Loucy (cell line): Measurements from ENCODE around the gene PHYHD1.

ENCODE experiments used
- H2AFZ ChIP-seq: fragments of 200-600 bp; sonication (generic); 2 replicates; pipeline ENCODE4 v1.6.0; 2016; ENCODE audit warnings: antibody characterized with exemption, mild to moderate bottlenecking, low read length, moderate library complexity
- H3F3A ChIP-seq: fragments of 200-600 bp; 2 replicates; pipeline ENCODE4 v1.6.0; 2016; ENCODE audit warnings: antibody characterized with exemption, low read depth, mild to moderate bottlenecking
- H3K27me3 ChIP-seq: fragments of 200-600 bp; sonication (generic); 2 replicates; pipeline ENCODE4 v1.6.1; 2014; ENCODE audit warnings: low read length, mild to moderate bottlenecking; ENCODE audit not compliant: insufficient read depth, poor library complexity, severe bottlenecking
- H3K36me3 ChIP-seq: fragments of 200-600 bp; sonication (generic); 2 replicates; pipeline ENCODE4 v1.6.1; 2016; ENCODE audit warnings: low read length; ENCODE audit not compliant: insufficient read depth
- H3K4me1 ChIP-seq: fragments of 200-600 bp; sonication (generic); 2 replicates; pipeline ENCODE4 v1.5.1; 2014; ENCODE audit warnings: low read length, mild to moderate bottlenecking; ENCODE audit not compliant: insufficient read depth, poor library complexity, severe bottlenecking
- H3K4me2 ChIP-seq: fragments of 200-600 bp; sonication (generic); 2 replicates; pipeline ENCODE4 v1.6.0; 2014; ENCODE audit warnings: antibody characterized with exemption, low read length, low read depth, mild to moderate bottlenecking; ENCODE audit not compliant: poor library complexity, severe bottlenecking
- H3K4me3 ChIP-seq: fragments of 200-600 bp; sonication (generic); 2 replicates; pipeline ENCODE4 v1.5.1; 2014; ENCODE audit warnings: low read length, mild to moderate bottlenecking, mixed read lengths; ENCODE audit not compliant: poor library complexity, severe bottlenecking
- H3K79me2 ChIP-seq: fragments of 200-600 bp; sonication (generic); 2 replicates; pipeline ENCODE4 v1.6.1; 2014; ENCODE audit warnings: low read length; ENCODE audit not compliant: insufficient read depth
- H3K9ac ChIP-seq: fragments of 200-600 bp; sonication (generic); 2 replicates; pipeline ENCODE4 v1.6.0; 2014; ENCODE audit warnings: mild to moderate bottlenecking, low read depth, low read length, moderate library complexity; ENCODE audit not compliant: poor library complexity, severe bottlenecking
- H3K9me2 ChIP-seq: fragments of 200-600 bp; sonication (generic); replicated peaks from 2 replicates; pipeline ENCODE4 v1.6.1; 2016; ENCODE audit warnings: low read depth, low read length, mixed read lengths
- H3K9me3 ChIP-seq: fragments of 200-600 bp; sonication (generic); 2 replicates; pipeline ENCODE4 v1.6.1; 2014; ENCODE audit warnings: mild to moderate bottlenecking, antibody characterized with exemption, low read length, low read depth; ENCODE audit not compliant: insufficient read depth
- H4K20me1 ChIP-seq: fragments of 200-600 bp; sonication (generic); 2 replicates; pipeline ENCODE4 v1.6.0; 2014; ENCODE audit warnings: antibody characterized with exemption, low read length, mild to moderate bottlenecking; ENCODE audit not compliant: insufficient read depth, poor library complexity, severe bottlenecking
- EZH2phosphoT487 ChIP-seq: fragments of 200-600 bp; IDR thresholded peaks from 2 replicates; pipeline ENCODE4 v1.6.1; 2018; ENCODE audit warnings: antibody characterized with exemption, mild to moderate bottlenecking, moderate library complexity, borderline replicate concordance
- TF ChIP-seq, protein P1 (sequence below): fragments of 200-600 bp; sonication (generic); conservative IDR thresholded peaks from 2 replicates; pipeline ENCODE4 v1.5.1; 2014; ENCODE audit warnings: mild to moderate bottlenecking, antibody characterized with exemption, low read length

The PHYHD1 gene

DNA sequence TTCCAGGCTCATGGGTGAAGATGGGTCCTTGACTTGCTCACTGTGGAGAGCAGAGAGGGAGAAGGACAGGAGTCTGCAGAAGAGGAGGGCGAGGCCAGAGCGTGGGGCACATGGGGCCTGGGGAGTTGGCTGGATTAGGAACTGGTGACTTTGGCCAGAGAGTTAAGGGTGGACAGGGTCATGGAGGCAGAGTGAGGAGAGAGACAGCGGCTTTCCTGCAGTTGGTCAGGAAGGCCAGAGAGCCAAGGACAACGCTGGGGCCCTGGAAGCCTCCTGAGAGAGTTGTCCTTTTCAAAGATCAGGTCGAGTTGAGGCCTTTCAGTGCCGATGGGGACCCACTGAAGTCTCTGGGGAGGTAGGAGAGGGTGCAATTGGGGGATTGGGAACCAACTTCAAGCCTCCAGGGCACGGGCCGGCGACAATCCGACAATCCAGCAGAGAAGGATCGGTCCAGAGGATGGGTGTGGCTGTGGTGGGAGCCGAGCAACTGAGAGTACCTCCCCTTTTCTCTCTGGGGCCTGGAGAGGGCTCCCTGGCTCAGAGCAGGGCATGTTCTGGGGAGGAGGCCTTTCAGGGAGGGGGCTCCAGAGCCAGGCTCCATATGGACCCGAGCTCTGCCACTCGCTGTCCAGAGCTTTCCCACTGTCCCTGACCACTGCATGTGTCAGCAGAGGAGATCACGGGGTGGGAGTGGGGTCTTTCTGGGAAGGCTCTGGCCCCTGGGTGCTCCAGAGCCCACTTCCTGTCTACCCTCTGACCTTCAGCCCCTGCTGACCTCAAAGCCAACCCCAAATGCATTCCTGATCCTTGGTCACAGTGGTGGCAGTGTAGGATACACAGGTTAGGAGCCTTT lies 7.5 kb upstream of the PHYHD1 start:
- TF ChIP-seq, protein P1, sequence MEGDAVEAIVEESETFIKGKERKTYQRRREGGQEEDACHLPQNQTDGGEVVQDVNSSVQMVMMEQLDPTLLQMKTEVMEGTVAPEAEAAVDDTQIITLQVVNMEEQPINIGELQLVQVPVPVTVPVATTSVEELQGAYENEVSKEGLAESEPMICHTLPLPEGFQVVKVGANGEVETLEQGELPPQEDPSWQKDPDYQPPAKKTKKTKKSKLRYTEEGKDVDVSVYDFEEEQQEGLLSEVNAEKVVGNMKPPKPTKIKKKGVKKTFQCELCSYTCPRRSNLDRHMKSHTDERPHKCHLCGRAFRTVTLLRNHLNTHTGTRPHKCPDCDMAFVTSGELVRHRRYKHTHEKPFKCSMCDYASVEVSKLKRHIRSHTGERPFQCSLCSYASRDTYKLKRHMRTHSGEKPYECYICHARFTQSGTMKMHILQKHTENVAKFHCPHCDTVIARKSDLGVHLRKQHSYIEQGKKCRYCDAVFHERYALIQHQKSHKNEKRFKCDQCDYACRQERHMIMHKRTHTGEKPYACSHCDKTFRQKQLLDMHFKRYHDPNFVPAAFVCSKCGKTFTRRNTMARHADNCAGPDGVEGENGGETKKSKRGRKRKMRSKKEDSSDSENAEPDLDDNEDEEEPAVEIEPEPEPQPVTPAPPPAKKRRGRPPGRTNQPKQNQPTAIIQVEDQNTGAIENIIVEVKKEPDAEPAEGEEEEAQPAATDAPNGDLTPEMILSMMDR, result no peak
- no peak for TF ChIP-seq EZH2phosphoT487
- Histone ChIP-seq H4K20me1 (no peaks in the 10 kb centered on the region), H3K4me3 (no peak overlapping the region), H3K36me3 (peaks cover 28% of the 10 kb centered on the region; the same call in 1 of the 2 replicates), H3K79me2 (no peaks in the 10 kb centered on the region), H3F3A (no peaks in the 10 kb centered on the region), H3K4me2 (no peak overlapping the region), H3K9ac (no peak overlapping the region), H3K27me3 (no peaks in the 10 kb centered on the region), H3K9me2 (no peaks in the 10 kb centered on the region), H2AFZ (no peak overlapping the region), H3K4me1 (no peaks in the 10 kb centered on the region), H3K9me3 (no peaks in the 10 kb centered on the region)

DNA sequence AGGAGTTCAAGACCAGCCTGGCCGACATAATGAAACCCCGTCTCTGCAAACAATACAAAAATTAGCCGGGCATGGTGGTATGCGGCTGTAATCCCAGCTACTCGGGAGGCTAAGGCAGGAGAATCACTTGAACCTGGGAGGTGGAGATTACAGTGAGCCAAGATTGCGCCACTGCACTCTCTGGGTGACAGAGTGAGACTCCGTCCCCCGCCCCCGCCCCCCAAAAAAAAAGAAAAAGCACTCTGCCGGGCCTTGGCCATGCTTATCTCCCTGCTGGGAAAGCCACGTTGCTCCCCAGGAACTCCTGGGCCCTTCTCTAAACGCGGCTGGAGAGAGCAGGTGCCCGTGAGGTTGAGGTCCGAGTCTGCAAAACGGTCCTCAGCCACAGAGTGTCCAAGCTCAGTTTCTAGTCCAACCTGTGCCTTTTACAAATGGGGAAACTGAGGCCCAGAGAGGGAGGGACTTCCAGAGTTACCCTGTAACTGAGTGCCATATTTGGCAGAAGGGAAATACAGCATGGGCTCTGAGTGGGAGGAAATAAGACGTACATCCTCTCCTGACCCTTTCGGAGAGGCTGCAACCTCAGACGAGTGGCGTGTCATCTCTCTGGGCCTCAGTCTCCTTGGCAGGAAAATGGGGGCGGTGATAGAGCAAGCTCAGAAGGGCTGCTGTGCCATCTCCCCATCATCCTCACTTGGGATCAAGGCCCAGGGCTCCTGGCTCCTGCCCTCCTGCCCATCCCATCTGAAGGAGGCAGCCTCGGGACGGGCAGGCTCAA lies 6.6 kb upstream of the PHYHD1 start:
- Histone ChIP-seq H2AFZ (no peak overlapping the region), H4K20me1 (no peaks in the 10 kb centered on the region), H3K9ac (no peak overlapping the region), H3K79me2 (no peaks in the 10 kb centered on the region), H3K4me1 (no peaks in the 10 kb centered on the region), H3K4me2 (no peak overlapping the region), H3K9me3 (no peaks in the 10 kb centered on the region), H3K27me3 (no peaks in the 10 kb centered on the region), H3F3A (no peaks in the 10 kb centered on the region), H3K4me3 (no peak overlapping the region), H3K36me3 (peaks cover 19% of the 10 kb centered on the region; the same call in 1 of the 2 replicates), H3K9me2 (no peaks in the 10 kb centered on the region)
- no peak for TF ChIP-seq EZH2phosphoT487
- TF ChIP-seq, protein P1, result no peak

DNA sequence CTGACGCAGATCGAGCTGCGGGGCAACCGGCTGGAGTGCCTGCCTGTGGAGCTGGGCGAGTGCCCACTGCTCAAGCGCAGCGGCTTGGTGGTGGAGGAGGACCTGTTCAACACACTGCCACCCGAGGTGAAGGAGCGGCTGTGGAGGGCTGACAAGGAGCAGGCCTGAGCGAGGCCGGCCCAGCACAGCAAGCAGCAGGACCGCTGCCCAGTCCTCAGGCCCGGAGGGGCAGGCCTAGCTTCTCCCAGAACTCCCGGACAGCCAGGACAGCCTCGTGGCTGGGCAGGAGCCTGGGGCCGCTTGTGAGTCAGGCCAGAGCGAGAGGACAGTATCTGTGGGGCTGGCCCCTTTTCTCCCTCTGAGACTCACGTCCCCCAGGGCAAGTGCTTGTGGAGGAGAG lies 4.6 kb upstream of the PHYHD1 start:
- no peaks in the 10 kb centered on the region for H3K9me3 ChIP-seq
- no peak overlapping the region for H3K4me3 ChIP-seq
- peaks cover 15% of the 10 kb centered on the region; the same call in 1 of the 2 replicates for H3K36me3 ChIP-seq
- H4K20me1 ChIP-seq, result no peaks in the 10 kb centered on the region
- H3K9ac ChIP-seq, result no peak overlapping the region
- no peaks in the 10 kb centered on the region for H3K9me2 ChIP-seq
- no peak overlapping the region for H2AFZ ChIP-seq
- TF ChIP-seq EZH2phosphoT487, result no peak
- TF ChIP-seq, protein P1, result no peak
- no peaks in the 10 kb centered on the region for H3K79me2 ChIP-seq
- no peak overlapping the region for H3K4me2 ChIP-seq
- no peaks in the 10 kb centered on the region for H3K4me1 ChIP-seq
- H3F3A ChIP-seq, result no peaks in the 10 kb centered on the region
- H3K27me3 ChIP-seq, result no peaks in the 10 kb centered on the region
